PC-9 (cell line): ENCODE data around the gene LGR6.

ENCODE experiments used
- EZH2 ChIP-seq: fragments of 200-600 bp; sonication (generic); IDR thresholded peaks from 2 replicates; pipeline ENCODE4 v1.8.0; 2017; ENCODE audit warnings: antibody characterized with exemption, low read depth
- TF ChIP-seq, protein P1 (sequence below): fragments of 200-600 bp; sonication (generic); conservative IDR thresholded peaks from 2 replicates; pipeline ENCODE4 v1.6.1; 2017; ENCODE audit warnings: mixed run types, antibody characterized with exemption, mild to moderate bottlenecking, moderate library complexity

DNA sequence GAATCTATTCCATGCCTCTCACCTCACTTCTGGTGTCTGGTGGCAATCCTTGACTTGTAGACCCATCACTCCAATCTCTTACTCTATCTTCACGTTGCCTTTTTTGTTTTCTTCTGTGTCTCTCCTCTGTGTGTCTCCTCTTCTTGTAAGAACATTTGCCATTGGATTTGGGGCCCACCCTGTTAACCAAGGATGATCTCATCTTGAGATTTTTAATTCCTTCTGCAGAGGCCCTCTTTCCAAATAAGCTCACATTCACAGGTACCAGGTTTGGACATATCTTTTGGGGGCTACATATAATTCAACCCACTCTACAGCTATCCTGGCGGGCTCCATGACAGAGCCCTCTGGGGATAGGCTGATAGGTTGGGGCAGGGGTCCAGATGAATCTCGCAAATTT lies 92.3 kb downstream of the LGR6 start:
- TF ChIP-seq, protein P1, sequence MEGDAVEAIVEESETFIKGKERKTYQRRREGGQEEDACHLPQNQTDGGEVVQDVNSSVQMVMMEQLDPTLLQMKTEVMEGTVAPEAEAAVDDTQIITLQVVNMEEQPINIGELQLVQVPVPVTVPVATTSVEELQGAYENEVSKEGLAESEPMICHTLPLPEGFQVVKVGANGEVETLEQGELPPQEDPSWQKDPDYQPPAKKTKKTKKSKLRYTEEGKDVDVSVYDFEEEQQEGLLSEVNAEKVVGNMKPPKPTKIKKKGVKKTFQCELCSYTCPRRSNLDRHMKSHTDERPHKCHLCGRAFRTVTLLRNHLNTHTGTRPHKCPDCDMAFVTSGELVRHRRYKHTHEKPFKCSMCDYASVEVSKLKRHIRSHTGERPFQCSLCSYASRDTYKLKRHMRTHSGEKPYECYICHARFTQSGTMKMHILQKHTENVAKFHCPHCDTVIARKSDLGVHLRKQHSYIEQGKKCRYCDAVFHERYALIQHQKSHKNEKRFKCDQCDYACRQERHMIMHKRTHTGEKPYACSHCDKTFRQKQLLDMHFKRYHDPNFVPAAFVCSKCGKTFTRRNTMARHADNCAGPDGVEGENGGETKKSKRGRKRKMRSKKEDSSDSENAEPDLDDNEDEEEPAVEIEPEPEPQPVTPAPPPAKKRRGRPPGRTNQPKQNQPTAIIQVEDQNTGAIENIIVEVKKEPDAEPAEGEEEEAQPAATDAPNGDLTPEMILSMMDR, result no peak
- no peak for TF ChIP-seq EZH2
